AG10803 (cell line): ENCODE data around the gene PPP1CC.

Source experiments
- DNase-seq: peaks from one replicate; pipeline ENCODE4 v3.0.0; 2010; ENCODE audit warnings: low read depth
- H3K4me3 ChIP-seq: 2 replicates; pipeline ENCODE4 v1.5.1; 2011; ENCODE audit warnings: mild to moderate bottlenecking, low read length, control low read depth
- CTCF ChIP-seq: conservative IDR thresholded peaks from 2 replicates; pipeline ENCODE4 v1.5.1; 2011; ENCODE audit warnings: mild to moderate bottlenecking, low read length, control low read depth, inconsistent platforms

PPP1CC gene

GRCh38 chr12:110677206-110677911 is 65.3 kb downstream of the PPP1CC start:
- H3K4me3 ChIP-seq = no peak overlapping the region
- no peak for DNase-seq
- no peak for TF ChIP-seq CTCF

DNA sequence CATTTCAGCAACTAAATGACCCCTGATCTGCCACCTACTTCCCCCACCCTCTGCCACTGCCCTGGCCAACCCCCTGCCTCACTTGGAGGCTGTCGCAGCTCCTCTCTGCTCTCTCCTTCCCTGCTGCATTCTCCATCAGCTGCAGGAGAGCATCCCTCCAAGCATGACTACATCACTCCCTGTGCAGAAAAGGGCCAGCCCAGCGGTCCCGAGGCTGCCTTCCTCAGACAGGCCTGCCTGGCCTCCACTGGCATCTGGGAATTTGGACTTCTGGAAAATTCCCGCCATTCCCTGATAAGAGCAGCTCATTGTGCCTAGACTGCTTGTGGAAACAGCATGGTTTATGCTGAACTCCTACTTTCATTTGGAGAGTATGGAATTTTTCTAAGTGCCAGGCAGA is 66.5 kb downstream of the PPP1CC start:
- no peak for DNase-seq
- no peak overlapping the region for H3K4me3 ChIP-seq
- no peak for TF ChIP-seq CTCF

GRCh38 chr12:110670161-110670701 is 72.5 kb downstream of the PPP1CC start:
- no peak for DNase-seq
- no peak overlapping the region for H3K4me3 ChIP-seq
- TF ChIP-seq CTCF = no peak
